Sigmoid colon (tissue), 4 donors: ENCODE measurements around the gene STK32B.

Experiments
- CTCF ChIP-seq, 4 experiments: fragments of 450-650 bp in 3 of 4; fragments of 200-600 bp in 1 of 4; IDR thresholded peaks; one replicate each; pipeline ENCODE4 v1.5.1; 2016 to 2019; ENCODE audit warnings: antibody characterized with exemption in 4 of 4, mild to moderate bottlenecking in 3 of 4, moderate library complexity in 2 of 4
- EP300 ChIP-seq, 4 donors: sonication (generic); formaldehyde crosslinking; IDR thresholded peaks; one replicate each; pipeline ENCODE4 v1.6.1; 2017; ENCODE audit warnings: antibody characterized with exemption in 4 of 4
- POLR2A ChIP-seq, 2 donors: fragments of 450-650 bp; IDR thresholded peaks; one replicate each; pipeline ENCODE4 v1.6.1; 2016; ENCODE audit warnings: antibody characterized with exemption in 2 of 2, mild to moderate bottlenecking in 2 of 2, moderate library complexity in 2 of 2
- POLR2AphosphoS5 ChIP-seq, 4 donors: sonication (generic); formaldehyde crosslinking; IDR thresholded peaks; one replicate each; pipeline ENCODE4 v1.6.1; 2017; ENCODE audit warnings: antibody characterized with exemption in 4 of 4

GRCh38 chr4:5259471-5259870 is 208.2 kb downstream of the STK32B start:
- no peak for TF ChIP-seq CTCF (IDR thresholded peaks at IDR 0.05)
- no peak for TF ChIP-seq POLR2A (IDR thresholded peaks at IDR 0.05)
- TF ChIP-seq POLR2AphosphoS5 (IDR thresholded peaks at IDR 0.05), result no peak
- no peak for TF ChIP-seq EP300 (IDR thresholded peaks at IDR 0.05)
